ENCODE results near the gene TMUB1.

TMUB1 gene

GRCh38 chr7:151083071-151083823 is at the start of gene TMUB1:
Gene TMUB1, minus strand, starts transcription at chr7:151083493. Its CDS starts 930 bp downstream, at chr7:151082563.
- TF ChIP-seq, protein P1, sequence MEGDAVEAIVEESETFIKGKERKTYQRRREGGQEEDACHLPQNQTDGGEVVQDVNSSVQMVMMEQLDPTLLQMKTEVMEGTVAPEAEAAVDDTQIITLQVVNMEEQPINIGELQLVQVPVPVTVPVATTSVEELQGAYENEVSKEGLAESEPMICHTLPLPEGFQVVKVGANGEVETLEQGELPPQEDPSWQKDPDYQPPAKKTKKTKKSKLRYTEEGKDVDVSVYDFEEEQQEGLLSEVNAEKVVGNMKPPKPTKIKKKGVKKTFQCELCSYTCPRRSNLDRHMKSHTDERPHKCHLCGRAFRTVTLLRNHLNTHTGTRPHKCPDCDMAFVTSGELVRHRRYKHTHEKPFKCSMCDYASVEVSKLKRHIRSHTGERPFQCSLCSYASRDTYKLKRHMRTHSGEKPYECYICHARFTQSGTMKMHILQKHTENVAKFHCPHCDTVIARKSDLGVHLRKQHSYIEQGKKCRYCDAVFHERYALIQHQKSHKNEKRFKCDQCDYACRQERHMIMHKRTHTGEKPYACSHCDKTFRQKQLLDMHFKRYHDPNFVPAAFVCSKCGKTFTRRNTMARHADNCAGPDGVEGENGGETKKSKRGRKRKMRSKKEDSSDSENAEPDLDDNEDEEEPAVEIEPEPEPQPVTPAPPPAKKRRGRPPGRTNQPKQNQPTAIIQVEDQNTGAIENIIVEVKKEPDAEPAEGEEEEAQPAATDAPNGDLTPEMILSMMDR (IDR thresholded peaks at IDR 0.05; ENCODE audit: unreplicated experiment in 3 of 3): no peak
- H3K27me3 Mint-ChIP-seq (ENCODE audit: low read depth): no peaks in the 10 kb centered on the region
- peak within 1 kb of the TSS; percentile 86 to 96 (median 88) for H3K27ac Mint-ChIP-seq
- H3K4me3 Mint-ChIP-seq: peak within 1 kb of the TSS; percentile 94 to 97 (median 94)
- H3K9me3 Mint-ChIP-seq: no peaks in the 10 kb centered on the region
- peaks cover 39% of the 10 kb centered on the region for H3K4me1 Mint-ChIP-seq
- H3K36me3 Mint-ChIP-seq (ENCODE audit: low read depth): no peaks in the 10 kb centered on the region

DNA sequence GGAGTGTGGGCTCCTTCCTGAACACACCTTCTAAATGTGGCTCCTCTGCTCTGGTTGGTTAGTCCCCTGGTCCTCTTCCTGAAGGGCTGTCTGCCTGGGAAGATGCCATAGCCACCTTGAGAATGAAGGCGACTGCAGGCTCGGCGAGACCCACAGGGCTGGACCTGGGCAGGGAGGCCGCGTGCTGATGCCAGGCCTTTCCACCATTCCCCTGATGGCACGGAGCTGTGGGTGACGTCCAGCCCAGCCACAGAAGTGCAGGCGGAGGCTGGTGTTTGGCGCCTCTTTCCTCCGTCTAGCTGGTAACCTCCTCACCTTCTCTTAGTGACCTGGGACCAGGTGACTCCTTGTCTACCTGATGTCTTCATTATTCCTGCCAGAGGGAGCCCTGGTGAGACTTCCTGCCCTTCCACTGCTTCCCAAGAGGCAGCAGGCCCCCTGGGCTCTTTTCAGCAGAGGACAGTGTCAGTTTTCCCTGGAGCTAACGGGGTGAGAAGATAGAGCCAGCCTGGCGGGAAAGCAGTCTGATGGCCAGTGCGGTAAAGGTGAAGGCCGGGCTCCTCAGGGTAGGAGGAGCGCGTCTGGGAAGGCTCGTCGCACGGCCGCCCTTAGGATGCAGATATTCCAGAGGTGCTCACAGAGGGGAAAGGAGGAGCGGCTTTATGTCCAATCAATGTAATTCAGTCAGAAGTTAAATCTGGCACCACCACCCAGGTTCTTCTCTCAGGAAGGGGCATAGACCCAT is 49.3 kb upstream of the TMUB1 start:
- TF ChIP-seq, protein P1 (IDR thresholded peaks at IDR 0.05; ENCODE audit: unreplicated experiment in 3 of 3): no peak

DNA sequence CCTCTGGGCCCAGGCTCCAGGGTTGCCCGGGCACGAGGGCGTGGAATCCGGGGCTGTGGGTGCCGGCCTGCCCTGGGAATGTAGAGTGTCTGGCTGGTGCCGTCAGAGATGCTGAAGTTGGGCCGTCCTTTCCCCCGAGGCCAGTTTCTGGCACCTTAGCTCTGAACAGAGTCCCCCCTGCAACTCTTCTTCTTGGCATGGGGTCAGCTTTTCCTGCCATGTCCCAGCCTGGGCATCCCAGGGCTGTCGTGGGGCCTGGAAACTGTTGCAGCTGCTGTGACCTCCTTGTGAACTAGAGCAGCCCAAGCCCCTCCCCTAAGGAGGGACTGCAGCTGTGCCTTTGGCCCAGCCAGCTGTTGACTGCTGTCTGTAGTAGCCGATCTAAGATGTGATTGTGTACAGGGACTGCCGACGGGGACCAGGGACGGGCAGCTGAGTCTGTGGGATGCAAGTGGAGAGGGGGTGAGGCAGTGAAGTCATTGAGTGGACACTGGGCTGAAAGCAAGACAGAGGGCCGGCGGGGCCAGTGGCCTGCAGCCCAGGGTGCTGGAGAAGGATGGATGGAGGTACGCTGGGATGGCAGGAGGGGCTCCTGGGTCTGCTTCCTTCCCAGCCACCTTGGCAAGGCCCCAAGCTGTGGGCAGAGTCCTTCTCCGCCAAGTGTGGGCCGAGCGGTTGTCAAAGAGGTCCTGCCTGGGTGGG is 48.5 kb upstream of the TMUB1 start:
- peak overlapping the region; percentile 78 to 91 (median 80) for H3K27ac Mint-ChIP-seq
- peak overlapping the region in 2 of 3 experiments; percentile 37 to 74 for H3K4me3 Mint-ChIP-seq
- H3K27me3 Mint-ChIP-seq (ENCODE audit: low read depth): peaks cover 5% of the 10 kb centered on the region
- H3K9me3 Mint-ChIP-seq: no peaks in the 10 kb centered on the region
- TF ChIP-seq, protein P1 (IDR thresholded peaks at IDR 0.05; ENCODE audit: unreplicated experiment in 3 of 3): no peak
- peaks cover 64% of the 10 kb centered on the region for H3K36me3 Mint-ChIP-seq (ENCODE audit: low read depth)
- peaks cover 43% of the 10 kb centered on the region for H3K4me1 Mint-ChIP-seq

More for the DNA sequence above, 49.3 kb upstream of the TMUB1 start:
- Mint-ChIP-seq H3K27ac (peak overlapping the region; percentile 17 to 91 (median 78)), H3K27me3 (ENCODE audit: low read depth) (peaks cover 5% of the 10 kb centered on the region), H3K36me3 (ENCODE audit: low read depth) (peaks cover 63% of the 10 kb centered on the region), H3K4me1 (peaks cover 39% of the 10 kb centered on the region), H3K9me3 (no peaks in the 10 kb centered on the region), H3K4me3 (peak overlapping the region in 1 of 3 experiments; percentile 74)

DNA sequence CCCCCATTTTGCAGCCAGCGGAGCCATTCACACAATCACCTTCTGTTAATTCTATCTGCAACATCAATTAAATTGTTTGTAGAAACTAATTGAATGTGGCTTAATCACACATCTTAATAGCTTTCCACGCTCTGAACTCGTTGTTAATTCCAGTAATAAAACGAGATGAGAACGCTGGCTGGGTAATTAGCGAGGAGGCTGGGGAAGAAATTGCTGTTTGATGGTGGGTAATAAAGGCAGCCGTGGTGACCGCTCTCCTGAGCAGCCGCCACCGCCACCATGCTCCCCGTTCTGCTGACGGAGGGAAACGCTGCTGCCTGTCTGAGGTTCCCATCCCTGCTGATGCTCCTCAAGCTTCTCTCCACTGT is 47.9 kb upstream of the TMUB1 start:
- Mint-ChIP-seq H3K9me3 (no peaks in the 10 kb centered on the region), H3K4me1 (peaks cover 39% of the 10 kb centered on the region), H3K27ac (peak overlapping the region; percentile 78 to 91 (median 80)), H3K36me3 (ENCODE audit: low read depth) (peaks cover 59% of the 10 kb centered on the region), H3K27me3 (ENCODE audit: low read depth) (peaks cover 5% of the 10 kb centered on the region), H3K4me3 (peak overlapping the region in 1 of 3 experiments; percentile 74)
- TF ChIP-seq, protein P1 (IDR thresholded peaks at IDR 0.05; ENCODE audit: unreplicated experiment in 3 of 3): no peak

DNA sequence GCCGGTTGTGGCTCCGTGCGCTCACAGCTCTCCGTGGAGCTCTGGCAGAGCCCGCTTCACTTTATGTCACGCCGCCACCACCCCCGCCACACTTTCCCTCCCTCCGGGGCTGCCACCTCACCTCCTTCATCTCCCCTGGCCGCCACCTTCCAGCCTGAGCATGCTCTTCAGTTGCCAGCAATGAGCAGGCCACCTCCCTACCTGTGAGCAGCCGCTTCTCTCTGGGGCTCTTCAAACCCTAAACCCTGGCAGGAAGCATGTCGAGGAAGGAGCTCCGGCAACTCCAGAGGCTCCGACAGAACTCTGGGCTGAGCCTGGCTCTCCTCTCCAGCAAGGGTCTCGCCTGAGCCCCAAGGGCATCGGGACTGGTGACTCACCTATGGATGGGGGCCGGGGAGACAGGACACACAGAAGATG is 47.5 kb upstream of the TMUB1 start:
- Mint-ChIP-seq H3K9me3 (no peaks in the 10 kb centered on the region), H3K36me3 (ENCODE audit: low read depth) (peaks cover 58% of the 10 kb centered on the region), H3K27ac (no peak overlapping the region), H3K4me1 (peaks cover 38% of the 10 kb centered on the region), H3K4me3 (no peak overlapping the region), H3K27me3 (ENCODE audit: low read depth) (peaks cover 5% of the 10 kb centered on the region)
- TF ChIP-seq, protein P1 (IDR thresholded peaks at IDR 0.05; ENCODE audit: unreplicated experiment in 3 of 3): no peak

Data from nephron (organoid).